WTC11 (cell line): ENCODE results near the gene GUCA2A. TPM values are rescaled to one million over a fixed set of nuclear protein-coding genes. Genes with fewer than 3 reads are reported as not detected.

Experiments used
- ATAC-seq: fragments of 200-7000 bp; cut with Tn5 transposase; 2 replicates; pipeline ENCODE4 v1.10.0; 2021; ENCODE audit warnings: mild to moderate bottlenecking, moderate library complexity
- CTCF ChIA-PET: fragments of 300-600 bp; sonication (Branson Sonifier 250); formaldehyde crosslinking; loops from one replicate; lab custom pipeline; 2021; ENCODE audit warnings: antibody characterized with exemption; lab: Charles Lee
- POLR2A ChIA-PET: fragments of 350-600 bp; sonication (Branson Sonifier 250); formaldehyde crosslinking; loops from one replicate; lab custom pipeline; 2021; ENCODE audit warnings: antibody characterized with exemption; lab: Charles Lee
- DNase-seq: peaks from one replicate; pipeline ENCODE4 v3.0.0; 2021; ENCODE audit warnings: low spot score
- H3K27ac Mint-ChIP-seq: 2 replicates; pipeline ENCODE4 v1.8.0; 2021; ENCODE audit warnings: mixed read lengths
- H3K27me3 Mint-ChIP-seq: 2 replicates; pipeline ENCODE4 v1.8.0; 2021; ENCODE audit warnings: low read depth, mild to moderate bottlenecking, moderate library complexity, mixed read lengths
- H3K36me3 Mint-ChIP-seq: 2 replicates; pipeline ENCODE4 v1.8.0; 2021; ENCODE audit warnings: mixed read lengths
- H3K4me1 Mint-ChIP-seq: 2 replicates; pipeline ENCODE4 v1.8.0; 2022; ENCODE audit warnings: mixed read lengths
- H3K4me3 Mint-ChIP-seq: 2 replicates; pipeline ENCODE4 v1.8.0; 2021; ENCODE audit warnings: mild to moderate bottlenecking, moderate library complexity, mixed read lengths
- H3K9me3 Mint-ChIP-seq: 2 replicates; pipeline ENCODE4 v1.8.0; 2021; ENCODE audit warnings: mixed read lengths
- ARID4B ChIP-seq: sonication (generic); formaldehyde crosslinking; IDR thresholded peaks from 2 replicates; pipeline ENCODE4 v1.8.0; 2023; ENCODE audit warnings: missing genetic modification reagents, mild to moderate bottlenecking, borderline replicate concordance
- ATF6 ChIP-seq: sonication (generic); formaldehyde crosslinking; IDR thresholded peaks from 2 replicates; pipeline ENCODE4 v1.8.1; 2023; ENCODE audit warnings: mild to moderate bottlenecking, missing genetic modification reagents
- CBFB ChIP-seq: sonication (generic); formaldehyde crosslinking; IDR thresholded peaks from 2 replicates; pipeline ENCODE4 v1.8.1; 2022; ENCODE audit warnings: mild to moderate bottlenecking, low read depth, missing genetic modification reagents
- E2F5 ChIP-seq: sonication (generic); formaldehyde crosslinking; IDR thresholded peaks from 2 replicates; pipeline ENCODE4 v1.8.1; 2022; ENCODE audit warnings: mild to moderate bottlenecking, moderate library complexity, missing genetic modification reagents
- FOXK1 ChIP-seq: sonication (generic); formaldehyde crosslinking; IDR thresholded peaks from 2 replicates; pipeline ENCODE4 v1.8.0; 2022; ENCODE audit warnings: mild to moderate bottlenecking, moderate library complexity, missing genetic modification reagents
- MAX ChIP-seq: sonication (generic); formaldehyde crosslinking; IDR thresholded peaks from 2 replicates; pipeline ENCODE4 v1.8.0; 2022; ENCODE audit warnings: mild to moderate bottlenecking, missing genetic modification reagents
- MLX ChIP-seq: sonication (generic); formaldehyde crosslinking; IDR thresholded peaks from 2 replicates; pipeline ENCODE4 v1.8.1; 2023; ENCODE audit warnings: mild to moderate bottlenecking, missing genetic modification reagents, moderate library complexity
- MYBL2 ChIP-seq: sonication (generic); formaldehyde crosslinking; IDR thresholded peaks from 2 replicates; pipeline ENCODE4 v1.8.1; 2023; ENCODE audit warnings: mild to moderate bottlenecking, moderate library complexity, missing genetic modification reagents
- NR3C1 ChIP-seq: sonication (generic); formaldehyde crosslinking; conservative IDR thresholded peaks from 2 replicates; pipeline ENCODE4 v1.8.1; 2023; ENCODE audit warnings: low read depth, mild to moderate bottlenecking, missing genetic modification reagents
- OVOL2 ChIP-seq: fragments of 250-450 bp; sonication (Bioruptor Pico); IDR thresholded peaks from 2 replicates; pipeline ENCODE4 v1.9.0; 2021; ENCODE audit warnings: mild to moderate bottlenecking, borderline replicate concordance
- RELA ChIP-seq: sonication (generic); formaldehyde crosslinking; IDR thresholded peaks from 2 replicates; pipeline ENCODE4 v1.8.1; 2022; ENCODE audit warnings: missing genetic modification reagents, mild to moderate bottlenecking, borderline replicate concordance
- TCF7 ChIP-seq: sonication (generic); formaldehyde crosslinking; IDR thresholded peaks from 2 replicates; pipeline ENCODE4 v1.8.0; 2022; ENCODE audit warnings: mild to moderate bottlenecking, low read depth, missing genetic modification reagents, moderate library complexity
- TP53 ChIP-seq: sonication (generic); formaldehyde crosslinking; IDR thresholded peaks from 2 replicates; pipeline ENCODE4 v1.8.1; 2023; ENCODE audit warnings: mild to moderate bottlenecking, missing genetic modification reagents
- USF2 ChIP-seq: sonication (generic); formaldehyde crosslinking; IDR thresholded peaks from 2 replicates; pipeline ENCODE4 v1.8.1; 2023; ENCODE audit warnings: mild to moderate bottlenecking, missing genetic modification reagents, moderate library complexity
- ZBTB43 ChIP-seq: sonication (generic); formaldehyde crosslinking; IDR thresholded peaks from 2 replicates; pipeline ENCODE4 v1.8.1; 2023; ENCODE audit warnings: mild to moderate bottlenecking, missing genetic modification reagents
- ZNF138 ChIP-seq: sonication (generic); formaldehyde crosslinking; conservative IDR thresholded peaks from 2 replicates; pipeline ENCODE4 v1.8.1; 2022; ENCODE audit warnings: mild to moderate bottlenecking, moderate library complexity, missing genetic modification reagents
- ZNF512 ChIP-seq: sonication (generic); formaldehyde crosslinking; IDR thresholded peaks from 2 replicates; pipeline ENCODE4 v1.8.1; 2022; ENCODE audit warnings: missing genetic modification reagents, borderline replicate concordance
- ZNF532 ChIP-seq: fragments of 250-450 bp; sonication (Bioruptor Pico); IDR thresholded peaks from 2 replicates; pipeline ENCODE4 v1.9.0; 2021; ENCODE audit warnings: mild to moderate bottlenecking, borderline replicate concordance
- ZNF671 ChIP-seq: fragments of 250-450 bp; sonication (Bioruptor Pico); IDR thresholded peaks from 2 replicates; pipeline ENCODE4 v1.8.0; 2021; ENCODE audit warnings: mild to moderate bottlenecking
- total RNA-seq: library from RNA; stranded (reverse); gene quantifications from 3 replicates; pipeline ENCODE4 v1.2.3, GENCODE V29; 2021

GUCA2A gene
- total RNA-seq, 1 experiment from 2014 or later: not detected

GRCh38 chr1:42163114-42163513, 1.4 kb downstream of the GUCA2A start:
- no peak overlapping the region for H3K4me3 Mint-ChIP-seq
- ChIA-PET CTCF (interaction anchor here (5.2 kb wide), 1 partner anchor 10 kb away, joined by 38 read pairs; no protein-coding TSS in a partner anchor), POLR2A (no interaction called here)
- peaks cover 10% of the 10 kb centered on the region for H3K4me1 Mint-ChIP-seq
- peaks cover 14% of the 10 kb centered on the region for H3K9me3 Mint-ChIP-seq
- no peaks in the 10 kb centered on the region for H3K36me3 Mint-ChIP-seq
- no peak overlapping the region for H3K27ac Mint-ChIP-seq
- no peak for ATAC-seq
- TF ChIP-seq ZNF138 (CRISPR knock-in tag) (no peak), FOXK1 (CRISPR knock-in tag) (no peak), ARID4B (no peak), MAX (CRISPR knock-in tag) (no peak), CBFB (no peak), MLX (no peak), TP53 (CRISPR knock-in tag) (no peak), ATF6 (CRISPR knock-in tag) (no peak), ZBTB43 (no peak), USF2 (CRISPR knock-in tag) (no peak), ZNF671 (no peak), OVOL2 (CRISPR knock-in tag) (no peak)
- TF ChIP-seq, all 79 proteins: peak for 0
- DNase-seq: no peak
- H3K27me3 Mint-ChIP-seq: no peaks in the 10 kb centered on the region; the same call in 1 of the 2 replicates

- H3K27ac Mint-ChIP-seq: no peak overlapping the region
- H3K4me3 Mint-ChIP-seq: no peak overlapping the region
- ATAC-seq: no peak
- no peaks in the 10 kb centered on the region for H3K36me3 Mint-ChIP-seq
- ChIA-PET POLR2A (no interaction called here), CTCF (interaction anchor here (5.2 kb wide), 1 partner anchor 11 kb away, joined by 38 read pairs; no protein-coding TSS in a partner anchor)
- no peak for DNase-seq
- H3K27me3 Mint-ChIP-seq: no peaks in the 10 kb centered on the region; the same call in 1 of the 2 replicates
- H3K9me3 Mint-ChIP-seq: peaks cover 13% of the 10 kb centered on the region
- H3K4me1 Mint-ChIP-seq: peaks cover 6% of the 10 kb centered on the region
- no peak for TF ChIP-seq ZNF138 (CRISPR knock-in tag)
- TF ChIP-seq NR3C1: no peak
- no peak for TF ChIP-seq RELA (CRISPR knock-in tag)
- no peak for TF ChIP-seq ZNF532
- TF ChIP-seq MYBL2 (CRISPR knock-in tag): no peak
- TF ChIP-seq ZNF512 (CRISPR knock-in tag): no peak
- no peak for TF ChIP-seq TCF7 (CRISPR knock-in tag)
- no peak for TF ChIP-seq E2F5 (CRISPR knock-in tag)
Observed at GRCh38 chr1:42162181-42162580, 2.4 kb downstream of the GUCA2A start.
